Testis (tissue), 3 donors: ENCODE data around the gene HS1BP3. TPM values are rescaled to one million over a fixed set of nuclear protein-coding genes. Genes with fewer than 3 reads are reported as not detected.

ENCODE experiments used
- DNase-seq: peaks from one replicate; pipeline ENCODE4 v3.0.0-alpha.2; 2019
- H3K27ac ChIP-seq, 2 donors: fragments of 200-600 bp; sonication (generic); one replicate each; pipeline ENCODE4 v1.5.1; 2019
- H3K27me3 ChIP-seq: fragments of 200-600 bp; sonication (generic); one replicate; pipeline ENCODE4 v1.5.1; 2019
- H3K36me3 ChIP-seq: fragments of 200-600 bp; sonication (generic); one replicate; pipeline ENCODE4 v1.5.1; 2017; ENCODE audit warnings: low read depth; ENCODE audit errors: missing control alignments
- H3K4me1 ChIP-seq: fragments of 200-600 bp; sonication (generic); one replicate; pipeline ENCODE4 v1.5.1; 2019
- H3K4me3 ChIP-seq, 2 donors: fragments of 200-600 bp; sonication (generic); one replicate each; pipeline ENCODE4 v1.5.1; 2017 to 2019
- H3K9me3 ChIP-seq: fragments of 200-600 bp; sonication (generic); one replicate; pipeline ENCODE4 v1.5.1; 2017
- CTCF ChIP-seq, 3 experiments: fragments of 450-650 bp in 2 of 3; fragments of 200-600 bp in 1 of 3; sonication (generic) in 1 of 3; IDR thresholded peaks; one replicate each; pipeline ENCODE4 v1.5.1; 2016 to 2019; ENCODE audit warnings: antibody characterized with exemption in 3 of 3, mild to moderate bottlenecking in 2 of 3, moderate library complexity in 1 of 3
- POLR2A ChIP-seq: fragments of 450-650 bp; IDR thresholded peaks from one replicate; pipeline ENCODE4 v1.6.1; 2017; ENCODE audit warnings: antibody characterized with exemption, mild to moderate bottlenecking, moderate library complexity
- WGBS, 2 donors: methylation state at CpG; one replicate each; pipeline ENCODE4 v1.1.5; 2018; 5-methylcytosine and 5-hydroxymethylcytosine counted together
- intact Hi-C: fragments of 100-400 bp; cut with DNase I; formaldehyde crosslinking; loops from one replicate; pipeline ENCODE4 v1.15.1; 2023; ENCODE audit warnings: low total_unique reads
- polyA plus RNA-seq: library from polyadenylated mRNA; stranded (reverse); fragments of 350-450 nt; fragmentation: Illumina TruSeq; extraction: RNeasy Lipid Tissue Mini Kit (QIAGEN cat#74804); gene quantifications from one replicate; pipeline ENCODE4 v1.2.3, GENCODE V29; 2014; ENCODE audit warnings: low read depth, low replicate concordance; ENCODE audit not compliant: insufficient read depth
- total RNA-seq, 2 donors: library from RNA; depleted of rRNA; stranded (reverse); fragments of >200 nt; gene quantifications; one replicate each; pipeline ENCODE4 v1.2.3, GENCODE V29; 2016

Gene HS1BP3
- total and polyA plus RNA-seq, 3 donors from 2014 or later = 23.5 to 31.6 (median 25.0) TPM

- no peaks in the 10 kb centered on the region for H3K27me3 ChIP-seq
- intact Hi-C loops = no loop called here
- H3K27ac ChIP-seq = peak overlapping the region in 1 of 2 donors; percentile 33
- H3K4me1 ChIP-seq = peaks cover 34% of the 10 kb centered on the region
- no peaks in the 10 kb centered on the region for H3K36me3 ChIP-seq
- 37 to 57% methylated on average over 7 of the region's 7 CpGs for WGBS, 2 donors
- H3K4me3 ChIP-seq = no peak overlapping the region
- TF ChIP-seq POLR2A (no peak), CTCF (IDR thresholded peaks at IDR 0.05) (no peak)
- peak; percentile 55 for DNase-seq
- H3K9me3 ChIP-seq = no peaks in the 10 kb centered on the region
Observed at GRCh38 chr2:20609349-20609994, 41.4 kb downstream of the HS1BP3 start.

GRCh38 chr2:20608666-20609348, 42.1 kb downstream of the HS1BP3 start:
- Histone ChIP-seq H3K27ac (no peak overlapping the region), H3K4me1 (peaks cover 36% of the 10 kb centered on the region), H3K9me3 (no peaks in the 10 kb centered on the region), H3K36me3 (no peaks in the 10 kb centered on the region), H3K27me3 (no peaks in the 10 kb centered on the region), H3K4me3 (no peak overlapping the region)
- intact Hi-C loops = no loop called here
- TF ChIP-seq POLR2A (no peak), CTCF (IDR thresholded peaks at IDR 0.05) (no peak)
- no peak for DNase-seq
- 79 to 89% methylated on average over 6 of the region's 7 CpGs for WGBS, 2 donors

GRCh38 chr2:20607446-20607845, 43.5 kb downstream of the HS1BP3 start:
- no peaks in the 10 kb centered on the region for H3K9me3 ChIP-seq
- H3K4me3 ChIP-seq = no peak overlapping the region
- peaks cover 36% of the 10 kb centered on the region for H3K4me1 ChIP-seq
- WGBS, 2 donors = 92 to 93% methylated on average over 2 of the region's 2 CpGs
- intact Hi-C loops = no loop called here
- no peak for TF ChIP-seq CTCF (IDR thresholded peaks at IDR 0.05)
- TF ChIP-seq POLR2A = no peak
- no peaks in the 10 kb centered on the region for H3K27me3 ChIP-seq
- no peaks in the 10 kb centered on the region for H3K36me3 ChIP-seq
- no peak for DNase-seq
- no peak overlapping the region for H3K27ac ChIP-seq

GRCh38 chr2:20606198-20606597, 44.7 kb downstream of the HS1BP3 start:
- 61 to 62% methylated on average over 3 of the region's 3 CpGs for WGBS, 2 donors
- Histone ChIP-seq H3K9me3 (no peaks in the 10 kb centered on the region), H3K27ac (no peak overlapping the region), H3K4me1 (peaks cover 31% of the 10 kb centered on the region), H3K36me3 (no peaks in the 10 kb centered on the region), H3K4me3 (no peak overlapping the region), H3K27me3 (no peaks in the 10 kb centered on the region)
- intact Hi-C loops = no loop called here
- DNase-seq = no peak
- no peak for TF ChIP-seq CTCF (IDR thresholded peaks at IDR 0.05)
- no peak for TF ChIP-seq POLR2A

GRCh38 chr2:20604951-20605381, 45.9 kb downstream of the HS1BP3 start:
- Histone ChIP-seq H3K4me1 (peaks cover 25% of the 10 kb centered on the region), H3K27me3 (no peaks in the 10 kb centered on the region), H3K36me3 (no peaks in the 10 kb centered on the region), H3K9me3 (no peaks in the 10 kb centered on the region), H3K27ac (peak overlapping the region in 1 of 2 donors; percentile 41), H3K4me3 (no peak overlapping the region)
- TF ChIP-seq CTCF (IDR thresholded peaks at IDR 0.05) (no peak), POLR2A (no peak)
- intact Hi-C loops = no loop called here
- DNase-seq = no peak
- 43 to 62% methylated on average over 5 of the region's 5 CpGs for WGBS, 2 donors
